ENCODE measurements around the gene TNFRSF14.

TNFRSF14 gene

GRCh38 chr1:2534687-2535441 is 21.3 kb upstream of the TNFRSF14 start:
- TF ChIP-seq, protein P1, sequence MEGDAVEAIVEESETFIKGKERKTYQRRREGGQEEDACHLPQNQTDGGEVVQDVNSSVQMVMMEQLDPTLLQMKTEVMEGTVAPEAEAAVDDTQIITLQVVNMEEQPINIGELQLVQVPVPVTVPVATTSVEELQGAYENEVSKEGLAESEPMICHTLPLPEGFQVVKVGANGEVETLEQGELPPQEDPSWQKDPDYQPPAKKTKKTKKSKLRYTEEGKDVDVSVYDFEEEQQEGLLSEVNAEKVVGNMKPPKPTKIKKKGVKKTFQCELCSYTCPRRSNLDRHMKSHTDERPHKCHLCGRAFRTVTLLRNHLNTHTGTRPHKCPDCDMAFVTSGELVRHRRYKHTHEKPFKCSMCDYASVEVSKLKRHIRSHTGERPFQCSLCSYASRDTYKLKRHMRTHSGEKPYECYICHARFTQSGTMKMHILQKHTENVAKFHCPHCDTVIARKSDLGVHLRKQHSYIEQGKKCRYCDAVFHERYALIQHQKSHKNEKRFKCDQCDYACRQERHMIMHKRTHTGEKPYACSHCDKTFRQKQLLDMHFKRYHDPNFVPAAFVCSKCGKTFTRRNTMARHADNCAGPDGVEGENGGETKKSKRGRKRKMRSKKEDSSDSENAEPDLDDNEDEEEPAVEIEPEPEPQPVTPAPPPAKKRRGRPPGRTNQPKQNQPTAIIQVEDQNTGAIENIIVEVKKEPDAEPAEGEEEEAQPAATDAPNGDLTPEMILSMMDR (conservative IDR thresholded peaks at IDR 0.05): no peak
- H3K27ac ChIP-seq: no peak overlapping the region

GRCh38 chr1:2535455-2535854 is 20.7 kb upstream of the TNFRSF14 start:
- H3K27ac ChIP-seq: no peak overlapping the region
- TF ChIP-seq, protein P1 (conservative IDR thresholded peaks at IDR 0.05): no peak

DNA sequence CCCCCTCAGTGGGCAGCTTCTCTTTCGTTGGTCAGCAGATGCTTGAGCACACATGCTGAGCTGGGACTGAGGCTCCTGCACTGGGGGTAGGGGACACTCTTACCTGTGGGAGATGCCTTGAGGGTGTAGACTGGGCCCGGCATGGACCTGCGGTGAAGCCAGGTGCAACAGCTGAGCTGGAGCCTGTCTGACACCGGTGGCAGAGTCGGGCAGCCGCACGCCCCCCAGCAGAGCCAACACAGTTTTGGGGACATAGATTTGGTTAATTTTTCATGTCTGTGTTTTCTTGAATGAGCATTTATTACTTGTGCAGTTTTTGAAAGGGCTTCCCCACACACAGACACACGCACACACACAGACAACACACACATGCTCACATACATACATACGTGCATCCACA is 20.2 kb upstream of the TNFRSF14 start:
- TF ChIP-seq, protein P1 (conservative IDR thresholded peaks at IDR 0.05): no peak
- H3K27ac ChIP-seq: no peak overlapping the region

DNA sequence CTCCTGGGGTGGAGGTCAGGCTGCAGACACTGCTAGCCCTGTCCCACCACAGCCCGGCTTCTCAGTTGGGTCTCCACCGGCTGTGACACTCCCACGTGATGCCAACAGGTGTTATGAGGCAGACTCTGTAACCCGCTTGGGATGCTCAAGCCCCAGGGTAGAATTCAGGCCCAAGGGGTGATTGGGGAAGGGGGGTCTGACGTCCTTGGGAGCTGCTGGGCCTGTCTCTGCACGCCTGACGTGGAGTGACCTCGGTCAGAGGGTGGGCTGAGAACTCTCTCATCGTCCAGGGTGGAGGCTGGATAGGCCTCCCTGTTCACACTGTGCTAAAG is 18.4 kb upstream of the TNFRSF14 start:
- TF ChIP-seq, protein P1 (conservative IDR thresholded peaks at IDR 0.05): no peak

GRCh38 chr1:2538376-2538775 is 17.8 kb upstream of the TNFRSF14 start:
- H3K27ac ChIP-seq: no peak overlapping the region
- TF ChIP-seq, protein P1 (conservative IDR thresholded peaks at IDR 0.05): no peak

More for the DNA sequence above, 18.4 kb upstream of the TNFRSF14 start:
- H3K27ac ChIP-seq: no peak overlapping the region

DNA sequence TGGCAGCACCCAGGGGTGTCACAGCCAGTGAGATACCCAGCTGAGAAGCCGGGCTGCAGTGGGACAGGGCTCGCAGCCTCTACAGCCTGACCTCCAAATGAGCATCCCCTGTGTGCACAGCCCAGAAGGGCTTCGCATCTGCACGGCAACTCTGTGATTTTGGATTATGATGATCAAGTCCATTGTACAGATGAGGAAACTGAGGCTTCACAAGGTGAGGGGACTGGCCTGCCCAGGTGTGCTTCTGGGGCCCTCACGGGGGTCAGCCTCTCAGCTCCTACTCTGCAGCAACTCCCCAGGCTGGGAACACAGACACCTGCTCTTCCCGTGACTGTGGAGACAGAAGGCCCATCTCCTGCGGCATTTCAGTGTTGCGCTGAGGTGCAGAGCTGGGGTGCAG is 17.3 kb upstream of the TNFRSF14 start:
- TF ChIP-seq, protein P1 (conservative IDR thresholded peaks at IDR 0.05): no peak

GRCh38 chr1:2539312-2539907 is 16.8 kb upstream of the TNFRSF14 start:
- TF ChIP-seq, protein P1 (conservative IDR thresholded peaks at IDR 0.05): peak; percentile 24; the same call in 1 of the 2 replicates
- no peak overlapping the region for H3K27ac ChIP-seq

More for the DNA sequence above, 17.3 kb upstream of the TNFRSF14 start:
- no peak overlapping the region for H3K27ac ChIP-seq
